Measurements from ENCODE around the gene APBA1.

APBA1 gene

GRCh38 chr9:69470186-69470977 is 201.8 kb downstream of the APBA1 start:
- H3K4me3 ChIP-seq (replicated peaks; ENCODE audit: insufficient read depth, low read length), result no peak overlapping the region
- DNase-seq (ENCODE audit: low read depth in 1 of 2, low spot score in 1 of 2), result no peak
- TF ChIP-seq POLR2AphosphoS5 (IDR thresholded peaks at IDR 0.05; ENCODE audit: low read depth), result no peak
- no peak for TF ChIP-seq REST (IDR thresholded peaks at IDR 0.05; ENCODE audit: insufficient replicate concordance, low read depth)
- no peak for TF ChIP-seq GABPA (IDR thresholded peaks at IDR 0.05; ENCODE audit: low read depth)
- no peak for TF ChIP-seq CTCF (IDR thresholded peaks at IDR 0.05; ENCODE audit: insufficient read depth, low read length)
- TF ChIP-seq SPI1 (IDR thresholded peaks at IDR 0.05; ENCODE audit: borderline replicate concordance, low read depth), result no peak
- H3K27me3 ChIP-seq (ENCODE audit: insufficient read depth, poor library complexity, severe bottlenecking), result no peaks in the 10 kb centered on the region
- no peak overlapping the region for H3K27ac ChIP-seq (replicated peaks)

GRCh38 chr9:69469136-69469535 is 203.0 kb downstream of the APBA1 start:
- no peak overlapping the region for H3K27ac ChIP-seq (replicated peaks)
- no peak for DNase-seq (ENCODE audit: low read depth in 1 of 2, low spot score in 1 of 2)
- no peaks in the 10 kb centered on the region for H3K27me3 ChIP-seq (ENCODE audit: insufficient read depth, poor library complexity, severe bottlenecking)
- no peak overlapping the region for H3K4me3 ChIP-seq (replicated peaks; ENCODE audit: insufficient read depth, low read length)
- TF ChIP-seq POLR2AphosphoS5 (IDR thresholded peaks at IDR 0.05; ENCODE audit: low read depth), result no peak
- no peak for TF ChIP-seq CTCF (IDR thresholded peaks at IDR 0.05; ENCODE audit: insufficient read depth, low read length)
- no peak for TF ChIP-seq REST (IDR thresholded peaks at IDR 0.05; ENCODE audit: insufficient replicate concordance, low read depth)
- TF ChIP-seq GABPA (IDR thresholded peaks at IDR 0.05; ENCODE audit: low read depth), result no peak
- TF ChIP-seq SPI1 (IDR thresholded peaks at IDR 0.05; ENCODE audit: borderline replicate concordance, low read depth), result no peak

- no peak for DNase-seq (ENCODE audit: low read depth in 1 of 2, low spot score in 1 of 2)
- TF ChIP-seq REST (IDR thresholded peaks at IDR 0.05; ENCODE audit: insufficient replicate concordance, low read depth) (no peak), SPI1 (IDR thresholded peaks at IDR 0.05; ENCODE audit: borderline replicate concordance, low read depth) (no peak), CTCF (IDR thresholded peaks at IDR 0.05; ENCODE audit: insufficient read depth, low read length) (no peak), POLR2AphosphoS5 (IDR thresholded peaks at IDR 0.05; ENCODE audit: low read depth) (no peak), GABPA (IDR thresholded peaks at IDR 0.05; ENCODE audit: low read depth) (no peak)
- Histone ChIP-seq H3K27ac (replicated peaks) (no peak overlapping the region), H3K27me3 (ENCODE audit: insufficient read depth, poor library complexity, severe bottlenecking) (no peaks in the 10 kb centered on the region), H3K4me3 (replicated peaks; ENCODE audit: insufficient read depth, low read length) (no peak overlapping the region)
Observed at GRCh38 chr9:69468380-69468779, 203.8 kb downstream of the APBA1 start.
